Measurements from ENCODE around the gene EID2B. TPM values are rescaled to one million over a fixed set of nuclear protein-coding genes. Genes with fewer than 3 reads are reported as not detected.

Gene EID2B, protein sequence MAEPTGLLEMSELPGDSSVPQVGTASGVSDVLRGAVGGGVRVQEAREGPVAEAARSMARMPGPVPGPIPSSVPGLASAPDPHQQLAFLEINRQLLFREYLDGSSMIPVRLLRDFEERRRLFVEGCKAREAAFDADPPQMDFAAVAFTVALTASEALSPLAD
- polyA plus RNA-seq (ENCODE audit: insufficient read length in 4 of 4): 1 to 10 TPM; 4.2 to 5.3 (median 4.5) TPM

DNA sequence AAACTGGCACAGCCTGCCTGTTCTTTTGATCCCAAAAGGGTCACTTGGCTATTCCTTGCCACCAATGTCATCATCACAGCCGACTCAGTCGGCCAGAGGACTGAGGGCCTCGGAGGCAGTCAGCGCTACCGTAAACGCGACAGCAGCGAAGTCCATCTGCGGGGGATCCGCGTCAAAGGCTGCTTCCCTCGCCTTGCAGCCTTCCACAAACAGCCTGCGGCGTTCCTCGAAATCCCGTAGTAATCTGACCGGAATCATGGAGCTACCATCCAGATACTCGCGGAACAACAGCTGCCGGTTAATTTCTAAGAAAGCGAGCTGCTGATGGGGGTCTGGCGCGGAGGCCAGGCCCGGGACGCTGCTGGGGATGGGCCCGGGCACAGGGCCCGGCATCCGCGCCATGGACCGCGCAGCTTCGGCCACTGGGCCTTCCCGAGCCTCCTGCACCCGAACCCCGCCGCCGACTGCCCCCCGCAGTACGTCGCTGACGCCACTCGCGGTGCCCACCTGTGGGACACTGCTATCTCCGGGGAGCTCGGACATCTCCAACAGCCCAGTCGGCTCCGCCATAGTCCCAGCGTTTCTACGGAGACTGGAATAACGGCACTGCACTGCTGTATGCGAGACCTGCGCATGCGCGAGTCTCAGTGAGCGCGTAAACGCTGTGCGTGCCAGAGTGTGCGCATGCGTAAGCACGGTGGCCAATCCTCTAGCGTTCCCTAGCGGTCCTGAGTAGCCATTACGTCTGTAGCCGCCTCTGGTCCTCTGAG is at the start of gene EID2B:
Gene EID2B (minus strand): TSS at position 620 of the 770 bp plus-strand sequence. CDS start 50 bp downstream, at position 570.
- DNase-seq (ENCODE audit: low read depth in 4 of 4, low spot score in 3 of 4): peak; percentile 91 to 96 (median 94)

DNA sequence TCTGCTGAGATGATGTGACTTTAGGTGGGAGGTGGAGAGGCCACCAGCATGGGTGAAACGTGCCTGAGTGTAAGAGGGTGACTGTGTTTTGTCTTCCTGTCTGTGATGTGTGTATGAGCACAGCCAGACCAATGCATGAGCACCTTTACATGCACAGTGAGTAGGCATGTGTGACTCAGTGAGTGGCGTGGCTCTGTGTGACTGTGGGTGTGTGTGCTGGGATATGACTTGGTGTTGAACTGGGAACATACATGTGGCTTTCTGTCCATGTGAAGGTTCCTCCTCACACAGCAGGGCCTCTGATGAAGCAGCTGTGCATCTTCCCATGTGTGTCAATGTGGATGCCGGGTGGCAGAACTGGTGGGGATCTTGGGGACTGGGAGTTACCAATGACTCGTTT is 49.8 kb upstream of the EID2B start:
- DNase-seq (ENCODE audit: low read depth in 4 of 4, low spot score in 3 of 4): no peak

DNA sequence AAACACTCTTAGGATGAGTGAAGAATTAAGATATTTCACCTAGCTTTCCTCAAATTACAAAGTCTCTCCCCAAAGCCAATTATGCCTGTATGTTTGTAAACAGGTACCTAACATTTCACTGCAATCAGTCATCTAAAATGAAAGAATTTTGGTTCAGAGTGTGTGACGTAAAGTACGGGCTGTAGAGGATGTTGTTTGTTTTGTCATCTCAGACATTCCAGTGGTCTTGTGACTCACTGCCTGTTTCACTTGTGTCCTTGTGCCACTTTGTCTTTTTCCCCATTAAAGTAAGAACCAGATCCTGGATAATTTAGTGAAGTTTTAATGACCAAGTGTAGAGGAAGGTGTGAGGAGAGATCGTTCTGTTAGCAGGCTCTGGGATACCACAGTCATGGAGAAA is 36.0 kb upstream of the EID2B start:
- no peak for DNase-seq (ENCODE audit: low read depth in 4 of 4, low spot score in 3 of 4)

DNA sequence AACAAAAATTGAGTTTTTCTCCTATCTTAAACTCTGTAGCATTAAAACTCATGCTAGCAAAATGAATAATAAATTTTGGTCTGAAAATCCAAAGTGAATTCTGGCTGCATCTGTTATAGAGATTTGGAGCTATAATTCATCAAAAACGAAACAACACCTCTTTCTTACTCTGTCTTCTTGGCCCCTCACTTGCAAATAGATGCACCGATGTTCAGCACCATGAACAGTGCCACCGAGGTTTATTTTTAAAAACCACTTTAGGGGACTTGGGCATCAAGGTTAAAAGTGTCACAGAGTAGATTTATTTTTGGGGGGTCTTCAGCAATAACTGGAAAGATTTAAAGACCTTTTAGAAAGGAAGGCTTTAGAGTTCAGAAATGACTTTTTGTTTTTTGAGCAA is 33.4 kb upstream of the EID2B start:
- no peak for DNase-seq (ENCODE audit: low read depth in 4 of 4, low spot score in 3 of 4)

DNA sequence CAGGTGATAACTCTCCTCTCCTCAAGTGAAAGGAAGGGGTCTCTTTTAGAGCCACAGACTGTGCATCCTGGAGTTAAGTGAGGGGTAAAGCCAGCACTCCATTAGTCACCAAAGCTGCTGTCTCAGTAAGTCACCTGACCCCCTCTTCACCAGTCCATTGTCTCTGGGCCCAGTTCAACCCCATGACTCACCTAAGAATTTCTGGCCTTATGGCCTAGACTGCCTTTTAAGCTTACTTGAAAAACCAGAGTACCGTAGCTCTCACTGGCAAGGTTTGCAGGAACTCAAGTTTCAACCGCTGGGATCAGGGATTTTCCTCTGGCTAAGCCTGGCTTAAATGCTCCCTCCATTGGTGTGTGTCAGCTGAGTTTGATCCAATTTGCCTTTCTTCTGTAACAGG is 30.8 kb upstream of the EID2B start:
- DNase-seq (ENCODE audit: low read depth in 4 of 4, low spot score in 3 of 4): no peak

DNA sequence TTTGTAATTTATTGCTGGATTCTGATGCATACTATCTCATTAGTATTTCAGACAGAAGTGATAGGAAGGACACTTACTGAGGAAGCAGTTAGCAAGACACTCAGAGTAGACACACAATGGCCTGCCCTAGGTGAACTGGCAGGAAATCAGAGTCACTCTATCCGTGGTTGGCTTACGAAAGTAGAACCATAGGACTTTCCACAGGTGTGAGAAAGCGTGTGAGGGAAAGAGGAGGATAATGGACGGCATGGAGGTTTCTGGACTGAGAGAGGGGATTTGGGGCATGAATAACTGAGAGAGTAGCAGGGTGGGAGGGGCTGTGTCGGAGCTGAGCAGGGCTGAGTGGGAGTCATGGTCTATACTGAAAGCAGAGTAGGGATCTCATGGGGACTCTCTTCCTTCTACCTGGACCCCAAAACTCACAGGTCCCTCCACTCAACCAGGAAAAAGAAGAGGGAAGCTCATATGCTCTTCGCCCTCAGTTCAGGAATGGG is 26.0 kb upstream of the EID2B start:
- DNase-seq (ENCODE audit: low read depth in 4 of 4, low spot score in 3 of 4): no peak

DNA sequence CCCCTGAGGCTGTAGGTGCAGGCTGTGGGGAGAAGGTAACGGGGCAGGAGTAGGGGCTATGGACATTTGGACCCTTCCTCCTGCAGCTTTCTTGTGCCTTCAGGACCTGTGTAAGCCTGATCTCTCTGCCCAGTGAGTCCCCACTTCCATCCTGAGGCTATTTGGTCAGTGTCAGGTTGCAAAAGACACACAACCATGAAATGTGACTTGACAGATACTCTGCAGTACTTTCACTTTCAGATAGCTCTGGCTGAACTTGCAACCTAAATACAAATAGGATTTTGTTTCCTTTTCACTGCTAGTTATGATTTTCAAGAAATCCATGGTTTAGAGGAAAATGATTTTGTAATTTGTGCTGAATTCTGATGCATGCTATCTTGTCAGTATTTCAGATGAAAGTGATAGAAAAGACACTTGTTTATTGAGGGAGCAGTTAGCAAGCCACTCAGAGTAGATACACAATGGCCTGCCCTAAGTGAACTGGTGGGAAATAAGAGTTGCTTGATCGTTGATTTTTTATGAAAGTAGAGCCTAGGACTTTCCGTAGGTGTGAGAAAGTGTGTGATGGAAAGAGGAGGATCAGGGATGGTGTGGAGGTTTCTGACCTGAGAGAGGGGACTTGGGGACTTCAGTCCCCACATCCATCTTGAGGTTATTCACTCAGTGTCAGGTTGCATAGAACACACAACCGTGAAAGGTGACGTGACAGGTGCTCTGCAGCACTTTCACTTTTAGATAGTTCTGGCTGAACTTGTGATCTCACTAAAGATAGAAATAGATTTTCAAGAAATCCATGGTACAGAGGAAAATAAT is 25.4 kb upstream of the EID2B start:
- DNase-seq (ENCODE audit: low read depth in 4 of 4, low spot score in 3 of 4): no peak

DNA sequence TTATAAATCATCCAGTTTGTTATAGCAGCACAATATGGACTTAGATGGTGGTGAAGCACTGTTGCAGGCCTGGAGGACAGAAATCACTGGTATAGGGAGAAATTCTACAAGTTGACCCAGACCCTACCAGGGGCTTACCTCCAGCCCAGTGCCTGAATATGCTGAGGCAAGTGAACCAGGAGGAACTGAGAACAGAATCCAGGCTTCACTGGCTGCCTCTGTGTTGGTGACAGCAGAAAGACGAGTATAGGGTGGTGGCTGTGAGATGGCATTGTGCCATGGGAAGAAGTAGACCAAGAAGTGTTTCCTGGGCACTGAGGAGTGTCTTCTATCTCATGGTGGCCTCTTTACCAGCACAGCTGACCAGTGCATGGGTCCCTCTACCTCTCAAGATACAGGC is 23.2 kb upstream of the EID2B start:
- DNase-seq (ENCODE audit: low read depth in 4 of 4, low spot score in 3 of 4): no peak

DNA sequence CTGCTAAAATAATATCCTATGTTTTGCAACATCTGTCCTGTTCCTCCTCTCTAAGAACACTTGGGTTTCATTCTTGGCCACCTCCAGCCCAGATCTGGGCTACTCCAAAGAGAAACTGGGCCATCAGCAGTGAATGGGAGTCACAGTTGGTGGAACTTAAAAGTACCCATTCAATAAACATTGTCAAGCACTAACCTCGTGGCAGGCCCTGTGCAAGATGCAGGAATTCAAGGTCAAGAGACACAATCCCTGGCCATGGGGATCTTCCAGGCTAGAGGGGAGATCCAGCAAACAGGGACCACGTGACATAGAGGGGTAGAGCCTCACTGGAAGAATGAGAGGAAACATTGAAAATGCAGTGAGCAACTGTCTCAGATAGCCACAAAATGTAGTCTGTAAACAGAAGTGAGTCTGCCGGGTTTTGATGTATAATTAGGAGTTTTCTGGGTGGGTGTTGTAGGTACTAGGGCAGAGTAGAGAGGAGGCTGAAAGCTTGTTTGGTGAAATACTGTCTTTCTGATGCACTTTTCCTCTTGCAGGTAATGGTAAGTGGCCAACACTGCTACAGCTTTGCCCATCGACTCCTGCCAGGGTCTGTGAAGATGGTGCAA is 22.2 kb upstream of the EID2B start:
- no peak for DNase-seq (ENCODE audit: low read depth in 4 of 4, low spot score in 3 of 4)

DNA sequence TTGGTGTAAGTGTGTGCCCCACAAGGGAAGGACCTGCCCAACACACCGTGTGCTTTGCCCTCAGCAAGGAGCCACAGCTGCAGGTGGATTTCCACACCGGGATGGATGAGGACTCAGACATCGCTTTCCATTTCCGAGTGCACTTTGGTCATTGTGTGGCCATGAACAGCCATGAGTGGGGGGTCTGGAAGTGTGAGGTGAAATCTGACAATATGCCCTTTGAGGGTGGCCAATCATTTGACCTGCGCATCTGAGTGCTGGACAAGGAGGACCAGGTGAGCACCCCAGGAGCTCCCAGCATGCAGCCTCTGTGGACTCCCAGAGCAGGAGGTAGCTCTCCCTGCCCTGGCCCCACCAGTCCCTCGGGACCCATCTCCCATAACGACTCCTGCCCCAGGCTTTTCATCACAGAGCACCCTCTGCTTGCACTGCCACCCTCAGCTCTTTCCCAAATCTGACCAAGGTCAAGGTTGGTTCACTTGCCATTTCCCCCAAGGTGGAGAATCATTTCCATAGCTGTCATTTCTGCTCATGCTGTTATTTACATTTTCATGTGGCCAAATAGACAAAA is 20.5 kb upstream of the EID2B start:
- no peak for DNase-seq (ENCODE audit: low read depth in 4 of 4, low spot score in 3 of 4)

DNA sequence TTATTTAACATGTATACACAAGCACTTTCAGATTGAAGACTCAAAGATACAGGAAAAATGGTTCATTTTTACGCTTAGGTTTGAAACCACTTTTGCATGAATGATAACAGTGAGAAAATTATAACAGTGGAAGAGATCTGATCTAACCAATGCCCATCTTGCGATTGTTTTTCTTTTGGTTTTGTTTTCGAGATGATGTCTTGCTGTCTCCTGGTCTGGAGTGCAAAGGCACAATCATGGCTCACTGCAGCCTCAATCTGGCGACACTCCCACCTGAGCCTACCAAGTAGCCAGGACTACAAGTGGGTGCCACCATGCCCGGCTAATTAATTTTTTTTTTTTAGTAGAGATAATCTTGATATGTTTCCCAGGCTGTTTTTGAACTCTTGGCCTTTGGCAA is 17.5 kb upstream of the EID2B start:
- DNase-seq (ENCODE audit: low read depth in 4 of 4, low spot score in 3 of 4): no peak

DNA sequence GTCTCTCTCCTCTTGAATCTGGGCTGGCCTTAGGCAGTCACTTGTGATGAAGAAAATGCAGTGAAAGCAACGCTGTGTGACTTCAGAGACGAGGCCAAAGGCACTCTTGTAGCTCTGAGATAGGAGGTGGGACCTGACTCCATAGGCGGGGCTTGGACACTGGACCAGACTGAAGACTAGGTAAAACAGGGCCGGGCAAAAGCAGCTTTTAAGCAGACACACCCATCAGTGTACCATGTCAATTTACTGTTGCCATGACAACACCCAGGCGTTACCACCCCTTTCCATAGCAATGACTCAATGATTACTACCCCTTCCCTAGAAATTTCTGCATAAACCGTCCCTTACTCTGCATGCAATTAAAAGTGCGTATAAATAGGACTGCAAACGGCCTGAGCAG is 13.9 kb upstream of the EID2B start:
- DNase-seq (ENCODE audit: low read depth in 4 of 4, low spot score in 3 of 4): no peak

DNA sequence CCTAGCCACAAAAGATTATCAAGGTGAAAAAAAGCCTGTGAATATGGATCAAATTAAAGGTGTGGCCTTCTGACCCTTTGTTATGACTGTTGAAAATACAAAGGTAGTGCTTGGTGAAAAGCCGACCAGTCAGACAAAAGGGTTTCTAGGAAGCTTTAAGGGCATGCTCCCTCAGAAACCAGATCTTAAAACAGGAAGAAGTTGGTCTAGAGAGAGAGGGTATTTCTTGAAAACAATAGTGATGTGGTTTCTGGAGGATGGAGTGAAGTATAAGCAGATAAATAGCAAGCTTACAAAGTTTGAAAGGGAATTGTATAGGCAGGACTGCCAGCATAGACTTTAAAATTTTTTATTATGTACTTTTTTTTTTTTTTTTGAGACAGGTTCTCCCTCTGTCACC is 12.3 kb upstream of the EID2B start:
- no peak for DNase-seq (ENCODE audit: low read depth in 4 of 4, low spot score in 3 of 4)

DNA sequence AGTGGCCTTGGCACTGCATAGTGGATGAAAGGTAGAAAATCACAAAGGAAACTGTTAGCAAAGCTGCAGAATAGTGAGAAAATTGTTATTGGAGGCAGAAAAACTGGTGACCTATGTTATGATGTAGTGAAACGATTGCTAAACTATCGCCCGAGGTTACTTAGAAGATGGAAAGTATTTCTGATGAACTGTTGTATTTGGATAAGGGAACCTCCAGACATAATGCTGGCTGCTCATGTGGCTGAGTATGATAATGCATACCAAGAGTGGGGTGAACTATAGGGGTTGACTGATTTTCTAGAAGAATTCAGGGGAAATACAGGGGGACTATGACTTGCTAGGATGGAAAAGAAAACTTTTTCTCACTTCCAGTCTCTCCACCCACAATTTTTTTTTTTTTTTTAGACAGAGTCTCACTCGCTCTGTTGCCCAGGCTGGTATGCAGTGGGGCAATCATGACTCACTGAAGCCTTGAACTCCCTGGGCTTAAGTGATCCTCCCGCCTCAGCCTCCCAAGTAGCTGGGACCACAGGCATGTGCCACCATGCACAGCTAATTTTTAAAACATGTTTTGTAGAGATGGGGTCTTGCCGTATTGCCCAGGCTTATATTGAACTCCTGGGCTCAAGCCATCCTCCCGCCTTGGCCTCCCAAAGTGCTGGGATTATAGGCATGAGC is 11.7 kb upstream of the EID2B start:
- DNase-seq (ENCODE audit: low read depth in 4 of 4, low spot score in 3 of 4): no peak

DNA sequence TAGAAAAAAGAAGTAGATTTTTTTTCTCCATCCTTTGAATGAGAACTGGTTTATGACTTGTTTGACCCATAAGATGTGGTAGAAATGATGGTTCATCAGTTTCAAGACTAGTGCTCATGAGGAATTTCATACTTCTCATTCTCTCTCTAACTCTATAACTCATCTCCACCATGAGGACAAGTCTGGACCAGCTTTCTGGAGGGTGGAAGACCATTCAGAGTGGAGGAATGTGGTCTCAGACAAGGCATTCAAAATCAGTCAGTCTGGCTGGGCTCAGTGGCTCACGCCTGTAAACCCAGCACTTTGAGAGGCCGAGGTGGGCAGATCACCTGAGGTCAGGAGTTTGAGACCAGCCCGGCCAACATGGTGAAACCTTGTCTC is 10.8 kb upstream of the EID2B start:
- DNase-seq (ENCODE audit: low read depth in 4 of 4, low spot score in 3 of 4): no peak

DNA sequence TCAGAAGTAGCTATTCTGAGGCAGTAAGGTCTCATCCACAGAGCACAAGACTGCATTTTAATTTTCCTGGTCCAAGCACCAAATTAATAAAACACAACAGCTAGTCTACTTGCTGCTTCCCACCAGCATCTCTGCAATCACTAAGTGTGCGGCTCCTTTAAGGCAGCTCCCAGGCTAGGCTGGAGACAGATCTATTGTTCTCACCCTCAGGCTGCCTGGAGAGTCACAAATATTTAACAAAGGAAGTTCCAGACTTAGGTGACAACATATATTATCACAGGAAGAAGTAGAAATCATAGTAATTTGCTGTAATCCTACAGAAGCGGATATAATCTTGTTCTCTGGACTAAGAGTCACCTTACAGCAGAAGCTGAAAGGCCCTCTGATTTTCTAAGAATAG is 9.6 kb upstream of the EID2B start:
- DNase-seq (ENCODE audit: low read depth in 4 of 4, low spot score in 3 of 4): no peak

DNA sequence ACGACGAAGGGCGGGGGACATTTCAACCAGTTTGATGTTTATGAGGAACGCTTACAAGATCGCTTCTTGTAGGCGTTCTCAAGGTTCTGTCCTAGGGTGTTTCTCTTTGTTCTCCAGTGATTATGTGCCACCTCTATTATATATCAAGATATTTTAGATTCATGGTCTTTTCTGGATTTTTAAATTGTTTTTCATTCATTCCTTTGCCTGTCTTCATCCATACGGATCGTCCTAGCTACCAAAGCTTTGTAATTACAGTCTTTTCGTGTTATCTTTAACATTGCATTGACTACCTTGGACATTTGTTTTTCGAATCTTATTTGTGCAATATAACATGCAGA is 7.7 kb upstream of the EID2B start:
- DNase-seq (ENCODE audit: low read depth in 4 of 4, low spot score in 3 of 4): no peak

DNA sequence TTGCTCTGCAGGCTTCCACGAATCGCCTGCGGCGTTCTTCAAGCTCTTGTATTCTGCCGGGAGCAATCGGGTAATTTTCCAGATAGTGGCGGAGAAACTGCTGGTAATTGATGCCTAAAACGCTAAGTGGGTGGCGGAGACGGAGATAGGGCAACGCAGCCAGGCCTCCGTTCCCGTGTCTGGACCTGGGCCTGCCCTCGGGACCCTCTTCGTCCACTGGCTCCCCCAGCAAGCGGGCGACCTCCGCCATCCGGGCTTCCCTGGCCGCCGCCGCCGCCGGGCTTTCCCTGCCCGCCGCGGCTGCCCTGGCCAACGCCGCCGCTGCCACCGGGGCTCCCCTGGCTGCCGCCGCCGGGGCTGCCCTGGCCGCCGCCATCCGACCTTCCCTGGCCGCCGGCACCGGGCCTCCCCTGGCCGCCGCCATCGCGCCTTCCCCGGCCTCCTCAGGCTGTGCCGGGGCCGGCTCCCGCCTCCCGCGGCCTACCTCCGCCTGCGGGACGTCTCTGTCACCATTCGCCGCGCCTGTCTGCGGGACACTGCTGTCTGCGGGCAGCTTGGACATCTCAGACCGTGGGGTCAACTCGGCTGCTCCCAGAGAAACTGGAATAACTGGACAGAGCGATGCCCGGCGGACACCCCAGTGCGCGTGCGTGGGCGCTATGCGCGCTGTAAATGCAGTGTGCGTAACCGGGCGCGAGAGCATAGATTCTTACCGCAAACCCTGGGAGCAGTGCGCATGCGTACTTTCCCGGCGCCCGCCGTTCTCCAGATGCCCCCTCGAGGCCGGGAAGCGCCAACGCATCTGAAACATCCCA is 7.1 kb upstream of the EID2B start, which contains the start of gene EID2:
Gene EID2 (minus strand): TSS at position 644 of the 815 bp plus-strand sequence. CDS start 82 bp downstream, at position 562.
- peak; percentile 82 to 91 (median 88) for DNase-seq (ENCODE audit: low read depth in 4 of 4, low spot score in 3 of 4)

DNA sequence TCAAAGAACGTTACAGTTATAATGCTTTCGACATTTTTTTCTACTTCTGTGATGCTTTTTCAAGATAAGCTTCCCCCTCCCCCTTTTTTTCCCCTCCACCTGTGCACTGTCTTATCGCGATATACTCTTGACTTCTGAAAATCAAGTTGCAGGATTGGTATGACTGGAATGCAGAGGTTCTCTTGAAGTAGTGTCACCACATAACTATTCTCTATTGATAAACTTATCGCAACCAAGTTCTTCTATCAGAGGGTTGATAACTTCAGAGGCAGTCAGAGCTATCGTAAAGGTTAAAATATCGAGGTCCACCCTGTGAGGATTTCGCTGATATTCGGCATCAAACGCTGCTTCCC is 6.5 kb upstream of the EID2B start:
- DNase-seq (ENCODE audit: low read depth in 4 of 4, low spot score in 3 of 4): no peak
